C4-2B (cell line): Measurements from ENCODE around the gene BTK.

Experiments used
- CTCF ChIP-seq: fragments of 450-650 bp; conservative IDR thresholded peaks from 2 replicates; pipeline ENCODE4 v1.5.1; 2017; ENCODE audit warnings: mild to moderate bottlenecking
- ZFX ChIP-seq: fragments of 450-650 bp; IDR thresholded peaks from 2 replicates; pipeline ENCODE4 v1.6.1; 2017

DNA sequence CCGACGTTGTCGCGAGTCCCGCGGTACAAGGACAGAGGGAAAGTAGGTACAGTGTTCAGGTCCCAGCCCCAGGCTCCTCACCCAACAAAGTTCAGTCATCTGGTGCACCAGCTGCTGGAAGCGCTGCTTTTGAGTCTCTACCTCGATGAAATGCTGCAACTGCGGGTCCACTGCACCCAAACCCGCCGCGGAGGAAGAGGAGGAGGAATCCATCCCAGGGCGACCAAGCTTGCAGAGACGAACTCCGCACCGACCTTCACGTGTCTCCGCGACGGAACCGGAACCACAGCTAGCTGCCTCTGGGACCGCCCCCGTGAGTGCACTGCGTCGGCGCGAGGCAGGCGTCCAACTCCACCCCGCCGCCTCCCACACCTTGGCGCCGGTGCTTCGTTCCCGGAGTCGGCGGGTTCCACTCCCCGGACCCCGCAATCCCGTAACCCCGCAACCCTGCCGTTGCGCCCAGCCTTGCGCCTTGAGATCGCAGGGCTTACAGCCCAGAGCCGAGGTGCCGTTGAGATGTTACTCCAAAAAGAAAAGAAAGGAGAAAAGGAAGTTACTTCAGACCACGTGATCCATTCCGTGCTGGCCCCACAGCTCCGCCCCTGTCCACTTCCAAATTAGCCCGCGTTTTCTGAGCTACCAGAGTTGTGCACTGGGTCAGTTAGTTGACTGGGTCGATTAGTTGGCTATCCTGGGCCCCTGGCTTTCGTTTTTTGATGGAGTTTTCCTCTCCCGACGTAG lies 37.4 kb downstream of the BTK start, which contains the start of gene TIMM8A:
- TF ChIP-seq CTCF (no peak), ZFX (no peak)
